A673 (cell line): ENCODE measurements around the gene DNAJC12. TPM values are rescaled to one million over a fixed set of nuclear protein-coding genes. Genes with fewer than 3 reads are reported as not detected.

Experiments used
- BruUV-seq: library from RNA; stranded (reverse); fragments of 400-500 nt; replicated peaks from 2 replicates; lab custom pipeline; 2021; lab: Mats Ljungman, UMichigan
- CTCF ChIA-PET: fragments of 300-600 bp; sonication (Branson Sonifier 250); formaldehyde crosslinking; loops from one replicate; lab custom pipeline; 2022; ENCODE audit warnings: antibody characterized with exemption; lab: Charles Lee
- POLR2A ChIA-PET: fragments of 300-600 bp; sonication (Branson Sonifier 250); formaldehyde crosslinking; loops from one replicate; lab custom pipeline; 2022; ENCODE audit warnings: antibody characterized with exemption; ENCODE audit not compliant: low non-redundant PET; lab: Charles Lee
- DNase-seq: peaks from one replicate; pipeline ENCODE4 v3.0.0-alpha.2; 2015; ENCODE audit warnings: low spot score
- H3K27ac ChIP-seq: fragments of 200-600 bp; sonication (generic); 2 replicates; pipeline ENCODE4 v1.5.1; 2016; ENCODE audit warnings: mixed run types, low read depth, mild to moderate bottlenecking, mixed read lengths, antibody characterized with exemption, low read length; ENCODE audit not compliant: poor library complexity, severe bottlenecking
- H3K27me3 ChIP-seq: fragments of 200-600 bp; sonication (generic); replicated peaks from 2 replicates; pipeline ENCODE4 v1.6.1; 2017; ENCODE audit warnings: mixed run types, low read depth, mild to moderate bottlenecking, mixed read lengths, antibody characterized with exemption, low read length; ENCODE audit not compliant: insufficient read depth, poor library complexity
- H3K36me3 ChIP-seq: fragments of 200-600 bp; sonication (generic); 2 replicates; pipeline ENCODE4 v1.6.1; 2016; ENCODE audit warnings: mixed run types, mild to moderate bottlenecking, mixed read lengths, antibody characterized with exemption, low read length; ENCODE audit not compliant: insufficient read depth, poor library complexity, severe bottlenecking
- H3K4me1 ChIP-seq: fragments of 200-600 bp; sonication (generic); 2 replicates; pipeline ENCODE4 v1.6.1; 2017; ENCODE audit warnings: mixed run types, mild to moderate bottlenecking, mixed read lengths, antibody characterized with exemption, low read length; ENCODE audit not compliant: insufficient read depth, poor library complexity, severe bottlenecking
- H3K4me3 ChIP-seq: fragments of 200-600 bp; sonication (generic); 2 replicates; pipeline ENCODE4 v1.5.1; 2016; ENCODE audit warnings: low read depth, mixed run types, mild to moderate bottlenecking, mixed read lengths, low read length; ENCODE audit not compliant: poor library complexity, severe bottlenecking
- H3K9me3 ChIP-seq: fragments of 200-600 bp; sonication (generic); 2 replicates; pipeline ENCODE4 v1.6.1; 2016; ENCODE audit warnings: mixed run types, low read depth, mild to moderate bottlenecking, mixed read lengths, antibody characterized with exemption, low read length; ENCODE audit not compliant: poor library complexity, severe bottlenecking
- EZH2 ChIP-seq: fragments of 200-600 bp; sonication (generic); IDR thresholded peaks from 2 replicates; pipeline ENCODE4 v1.6.1; 2017; ENCODE audit warnings: borderline replicate concordance, low read depth, mild to moderate bottlenecking, mixed read lengths, antibody characterized with exemption, low read length; ENCODE audit not compliant: poor library complexity, severe bottlenecking
- intact Hi-C: fragments of 100-400 bp; cut with micrococcal nuclease; formaldehyde crosslinking; loops from one replicate; pipeline ENCODE4 v1.10.0; 2022; ENCODE audit not compliant: unreplicated experiment
- total RNA-seq: library from RNA; stranded (reverse); gene quantifications from 2 replicates; pipeline ENCODE4 v1.2.3, GENCODE V29; 2021
- TF ChIP-seq, protein P1 (sequence below): fragments of 300-800, 200-600 bp; sonication (generic); conservative IDR thresholded peaks from 2 replicates; pipeline ENCODE4 v1.5.1; 2017; ENCODE audit warnings: low read depth, mild to moderate bottlenecking, antibody characterized with exemption, low read length, moderate library complexity, mixed read lengths

The DNAJC12 gene
- total RNA-seq, 1 experiment from 2014 or later = 182 TPM

DNA sequence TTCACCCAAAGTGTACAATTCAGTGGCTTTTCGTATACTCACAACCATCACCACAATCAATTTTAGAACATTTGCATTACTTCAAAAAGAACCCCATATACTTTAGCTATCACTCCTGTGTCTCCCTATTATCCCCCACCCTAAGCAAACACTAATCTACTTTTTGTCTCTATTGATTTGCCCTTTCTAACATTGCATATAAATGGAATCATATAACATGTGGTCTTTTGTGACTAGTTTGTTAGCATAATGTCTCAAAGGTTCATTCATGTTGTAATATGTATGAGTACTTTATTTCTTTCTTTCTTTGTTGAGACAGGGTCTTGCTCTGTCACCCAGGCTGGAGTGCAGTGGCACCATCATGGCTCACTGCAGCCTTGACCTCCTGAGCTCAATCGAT, 21.0 kb upstream of the DNAJC12 start:
- peaks cover 16% of the 10 kb centered on the region for H3K4me1 ChIP-seq
- ChIA-PET POLR2A (no interaction called here), CTCF (no interaction called here)
- H3K36me3 ChIP-seq = no peaks in the 10 kb centered on the region
- intact Hi-C loops = loop anchor here (5.0 kb wide), 1 partner anchor 443 kb away; no protein-coding TSS in a partner anchor
- no peak for TF ChIP-seq EZH2
- TF ChIP-seq, protein P1, sequence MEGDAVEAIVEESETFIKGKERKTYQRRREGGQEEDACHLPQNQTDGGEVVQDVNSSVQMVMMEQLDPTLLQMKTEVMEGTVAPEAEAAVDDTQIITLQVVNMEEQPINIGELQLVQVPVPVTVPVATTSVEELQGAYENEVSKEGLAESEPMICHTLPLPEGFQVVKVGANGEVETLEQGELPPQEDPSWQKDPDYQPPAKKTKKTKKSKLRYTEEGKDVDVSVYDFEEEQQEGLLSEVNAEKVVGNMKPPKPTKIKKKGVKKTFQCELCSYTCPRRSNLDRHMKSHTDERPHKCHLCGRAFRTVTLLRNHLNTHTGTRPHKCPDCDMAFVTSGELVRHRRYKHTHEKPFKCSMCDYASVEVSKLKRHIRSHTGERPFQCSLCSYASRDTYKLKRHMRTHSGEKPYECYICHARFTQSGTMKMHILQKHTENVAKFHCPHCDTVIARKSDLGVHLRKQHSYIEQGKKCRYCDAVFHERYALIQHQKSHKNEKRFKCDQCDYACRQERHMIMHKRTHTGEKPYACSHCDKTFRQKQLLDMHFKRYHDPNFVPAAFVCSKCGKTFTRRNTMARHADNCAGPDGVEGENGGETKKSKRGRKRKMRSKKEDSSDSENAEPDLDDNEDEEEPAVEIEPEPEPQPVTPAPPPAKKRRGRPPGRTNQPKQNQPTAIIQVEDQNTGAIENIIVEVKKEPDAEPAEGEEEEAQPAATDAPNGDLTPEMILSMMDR = no peak
- no TSS peak for BruUV-seq
- no peak for DNase-seq
- H3K27me3 ChIP-seq = no peaks in the 10 kb centered on the region
- no peaks in the 10 kb centered on the region for H3K9me3 ChIP-seq
- no peak overlapping the region for H3K27ac ChIP-seq
- no peak overlapping the region for H3K4me3 ChIP-seq

DNA sequence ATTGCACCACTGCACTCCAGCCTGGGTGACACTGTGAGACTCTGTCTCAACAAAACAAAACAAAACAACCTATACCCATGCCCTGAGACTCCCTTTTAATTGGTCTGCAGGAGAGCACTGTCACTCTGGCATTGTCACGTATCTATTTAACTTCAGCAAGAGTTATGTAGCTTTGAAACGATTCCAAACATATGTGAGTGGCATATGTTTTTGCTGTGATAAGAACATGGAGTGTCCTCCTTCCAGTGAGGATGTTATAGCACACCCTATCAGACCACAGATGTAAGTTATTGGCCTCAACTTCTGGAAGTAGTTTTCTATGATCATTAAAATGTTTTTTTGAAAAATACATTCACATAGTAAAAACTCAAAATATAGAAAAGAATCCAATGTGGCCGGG, 15.5 kb upstream of the DNAJC12 start:
- Histone ChIP-seq H3K27ac (peak overlapping the region; percentile 48), H3K4me3 (no peak overlapping the region), H3K27me3 (no peaks in the 10 kb centered on the region), H3K9me3 (no peaks in the 10 kb centered on the region), H3K36me3 (no peaks in the 10 kb centered on the region), H3K4me1 (peaks cover 5% of the 10 kb centered on the region)
- TF ChIP-seq, protein P1 = no peak
- no peak for TF ChIP-seq EZH2
- ChIA-PET POLR2A (interaction anchor here (0.7 kb wide), 1 partner anchor 72 kb away, joined by 5 read pairs; no protein-coding TSS in a partner anchor), CTCF (no interaction called here)
- BruUV-seq = no TSS peak
- intact Hi-C loops = no loop called here
- DNase-seq = no peak

DNA sequence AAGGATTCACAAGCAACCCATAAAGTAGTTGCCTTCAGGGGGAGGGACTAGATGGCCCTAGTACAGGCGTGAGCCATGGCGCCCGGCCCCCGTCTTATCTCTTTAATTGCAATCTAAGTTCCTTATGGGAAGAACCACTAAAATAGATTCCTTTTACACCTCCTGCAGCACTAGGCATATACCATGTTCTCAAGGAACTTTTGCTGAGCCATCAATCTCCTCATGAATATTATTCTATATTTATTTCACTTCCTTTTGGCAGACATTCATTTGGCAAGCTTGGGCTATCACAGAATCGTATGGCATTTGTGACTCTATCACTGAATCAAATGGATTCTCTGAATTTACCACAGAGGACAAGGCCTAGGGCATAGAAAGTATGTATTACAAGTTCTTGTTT, 14.8 kb upstream of the DNAJC12 start:
- peaks cover 5% of the 10 kb centered on the region for H3K4me1 ChIP-seq
- ChIA-PET POLR2A (no interaction called here), CTCF (no interaction called here)
- H3K9me3 ChIP-seq = no peaks in the 10 kb centered on the region
- H3K36me3 ChIP-seq = no peaks in the 10 kb centered on the region
- no peak for TF ChIP-seq EZH2
- TF ChIP-seq, protein P1 = no peak
- H3K4me3 ChIP-seq = no peak overlapping the region
- H3K27ac ChIP-seq = peak overlapping the region; percentile 37
- H3K27me3 ChIP-seq = no peaks in the 10 kb centered on the region
- no TSS peak for BruUV-seq
- intact Hi-C loops = no loop called here
- no peak for DNase-seq
